ENCODE results near the gene NDUFAF3.

DNA sequence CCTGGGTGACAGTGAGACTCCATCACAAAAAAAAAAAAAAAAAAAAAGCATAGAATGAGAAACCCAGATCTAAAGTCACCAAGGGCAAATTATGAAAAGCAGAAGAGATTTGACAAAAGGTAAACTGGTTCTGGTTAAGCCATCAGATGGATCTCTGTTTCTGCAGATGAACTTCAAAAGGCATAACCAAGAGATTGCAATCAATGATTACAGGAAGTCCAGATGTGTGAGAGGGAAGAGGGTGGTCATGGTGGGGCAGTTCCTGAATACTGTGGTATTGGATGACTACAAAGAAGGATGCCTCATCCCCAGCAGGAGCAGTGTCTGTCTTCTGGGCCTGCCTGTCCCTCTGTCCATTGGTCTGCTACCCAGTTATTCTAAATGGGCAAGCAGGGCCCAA lies 28.1 kb upstream of the NDUFAF3 start:
- TF ChIP-seq FOXM1 (IDR thresholded peaks at IDR 0.05; ENCODE audit: low read depth, low read length) (no peak), POLR2A (IDR thresholded peaks at IDR 0.05; ENCODE audit: low read depth, low read length) (no peak), SMAD5 (IDR thresholded peaks at IDR 0.05; ENCODE audit: low read depth) (no peak), POLR2AphosphoS5 (IDR thresholded peaks at IDR 0.05; ENCODE audit: low read length) (no peak), SPI1 (IDR thresholded peaks at IDR 0.05; ENCODE audit: borderline replicate concordance, insufficient read depth, low read depth, low read length) (no peak), MXI1 (IDR thresholded peaks at IDR 0.05; ENCODE audit: low read depth, low read length) (no peak), CBX5 (IDR thresholded peaks at IDR 0.05; ENCODE audit: low read depth) (no peak)
- TF ChIP-seq, protein P1, sequence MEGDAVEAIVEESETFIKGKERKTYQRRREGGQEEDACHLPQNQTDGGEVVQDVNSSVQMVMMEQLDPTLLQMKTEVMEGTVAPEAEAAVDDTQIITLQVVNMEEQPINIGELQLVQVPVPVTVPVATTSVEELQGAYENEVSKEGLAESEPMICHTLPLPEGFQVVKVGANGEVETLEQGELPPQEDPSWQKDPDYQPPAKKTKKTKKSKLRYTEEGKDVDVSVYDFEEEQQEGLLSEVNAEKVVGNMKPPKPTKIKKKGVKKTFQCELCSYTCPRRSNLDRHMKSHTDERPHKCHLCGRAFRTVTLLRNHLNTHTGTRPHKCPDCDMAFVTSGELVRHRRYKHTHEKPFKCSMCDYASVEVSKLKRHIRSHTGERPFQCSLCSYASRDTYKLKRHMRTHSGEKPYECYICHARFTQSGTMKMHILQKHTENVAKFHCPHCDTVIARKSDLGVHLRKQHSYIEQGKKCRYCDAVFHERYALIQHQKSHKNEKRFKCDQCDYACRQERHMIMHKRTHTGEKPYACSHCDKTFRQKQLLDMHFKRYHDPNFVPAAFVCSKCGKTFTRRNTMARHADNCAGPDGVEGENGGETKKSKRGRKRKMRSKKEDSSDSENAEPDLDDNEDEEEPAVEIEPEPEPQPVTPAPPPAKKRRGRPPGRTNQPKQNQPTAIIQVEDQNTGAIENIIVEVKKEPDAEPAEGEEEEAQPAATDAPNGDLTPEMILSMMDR (IDR thresholded peaks at IDR 0.05 in 2 of 3, conservative IDR thresholded peaks at IDR 0.05 in 1 of 3; ENCODE audit: control insufficient read depth in 2 of 3, extremely low read depth in 1 of 3, insufficient read depth in 1 of 3, low read depth in 3 of 3, low read length in 3 of 3) = no peak
- TF ChIP-seq, protein P2, sequence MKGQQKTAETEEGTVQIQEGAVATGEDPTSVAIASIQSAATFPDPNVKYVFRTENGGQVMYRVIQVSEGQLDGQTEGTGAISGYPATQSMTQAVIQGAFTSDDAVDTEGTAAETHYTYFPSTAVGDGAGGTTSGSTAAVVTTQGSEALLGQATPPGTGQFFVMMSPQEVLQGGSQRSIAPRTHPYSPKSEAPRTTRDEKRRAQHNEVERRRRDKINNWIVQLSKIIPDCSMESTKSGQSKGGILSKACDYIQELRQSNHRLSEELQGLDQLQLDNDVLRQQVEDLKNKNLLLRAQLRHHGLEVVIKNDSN (IDR thresholded peaks at IDR 0.05; ENCODE audit: borderline replicate concordance, extremely low read length, insufficient read depth, low read depth, low read length) = no peak

Measured in GM12878 (cell line).